H7 (cell line): ENCODE results near the gene FGFR3. TPM values are rescaled to one million over a fixed set of nuclear protein-coding genes. Genes with fewer than 3 reads are reported as not detected.

Experiments
- DNase-seq: peaks from one replicate; pipeline ENCODE4 v3.0.0; 2012
- H3K27me3 ChIP-seq: 2 replicates; pipeline ENCODE4 v1.6.0; 2011; ENCODE audit warnings: mild to moderate bottlenecking, low read length; ENCODE audit not compliant: control insufficient read depth, insufficient read depth
- H3K36me3 ChIP-seq: replicated peaks from 2 replicates; pipeline ENCODE4 v1.5.1; 2011; ENCODE audit warnings: low read length; ENCODE audit not compliant: control insufficient read depth, insufficient read depth
- H3K4me3 ChIP-seq: 2 replicates; pipeline ENCODE4 v1.5.1; 2011; ENCODE audit warnings: low read depth, mild to moderate bottlenecking, control low read depth, low read length, moderate library complexity; ENCODE audit not compliant: insufficient read depth
- total RNA-seq: library from RNA; depleted of rRNA; stranded (reverse); fragments of >200 nt; shearing (Covaris generic); gene quantifications from 2 replicates; pipeline ENCODE4 v1.2.3, GENCODE V29; 2014

The FGFR3 gene
- total RNA-seq, 1 experiment from 2014 or later, result 43.6 TPM

GRCh38 chr4:1770791-1771231, 22.3 kb upstream of the FGFR3 start:
- peak; percentile 75 for DNase-seq
- H3K36me3 ChIP-seq, result no peaks in the 10 kb centered on the region
- peaks cover 1% of the 10 kb centered on the region; the same call in 1 of the 2 replicates for H3K27me3 ChIP-seq
- H3K4me3 ChIP-seq, result no peak overlapping the region

GRCh38 chr4:1771555-1772305, 21.4 kb upstream of the FGFR3 start:
- peak; percentile 84 for DNase-seq
- no peaks in the 10 kb centered on the region for H3K36me3 ChIP-seq
- no peak overlapping the region for H3K4me3 ChIP-seq
- H3K27me3 ChIP-seq, result no peaks in the 10 kb centered on the region

- Histone ChIP-seq H3K36me3 (no peaks in the 10 kb centered on the region), H3K27me3 (no peaks in the 10 kb centered on the region), H3K4me3 (no peak overlapping the region)
- peak; percentile 76 for DNase-seq
Observed at GRCh38 chr4:1772853-1773538, 20.1 kb upstream of the FGFR3 start.

- no peak overlapping the region for H3K4me3 ChIP-seq
- DNase-seq, result no peak
- H3K36me3 ChIP-seq, result no peaks in the 10 kb centered on the region
- no peaks in the 10 kb centered on the region for H3K27me3 ChIP-seq
Observed at GRCh38 chr4:1773754-1774153, 19.3 kb upstream of the FGFR3 start.

- Histone ChIP-seq H3K36me3 (no peaks in the 10 kb centered on the region), H3K4me3 (no peak overlapping the region), H3K27me3 (no peaks in the 10 kb centered on the region)
- no peak for DNase-seq
Observed at GRCh38 chr4:1775731-1776500, 17.2 kb upstream of the FGFR3 start.

- Histone ChIP-seq H3K36me3 (no peaks in the 10 kb centered on the region), H3K27me3 (no peaks in the 10 kb centered on the region), H3K4me3 (no peak overlapping the region)
- no peak for DNase-seq
Observed at GRCh38 chr4:1776521-1777161, 16.5 kb upstream of the FGFR3 start.

- H3K27me3 ChIP-seq, result no peaks in the 10 kb centered on the region
- peak; percentile 98 for DNase-seq
- no peaks in the 10 kb centered on the region for H3K36me3 ChIP-seq
- H3K4me3 ChIP-seq, result no peak overlapping the region
Observed at GRCh38 chr4:1777822-1778641, 15.1 kb upstream of the FGFR3 start.

GRCh38 chr4:1778642-1779392, 14.3 kb upstream of the FGFR3 start:
- no peak for DNase-seq

GRCh38 chr4:1779588-1780382, 13.3 kb upstream of the FGFR3 start:
- no peak overlapping the region for H3K4me3 ChIP-seq
- peak; percentile 75 for DNase-seq
- no peaks in the 10 kb centered on the region for H3K36me3 ChIP-seq
- no peaks in the 10 kb centered on the region for H3K27me3 ChIP-seq

More at GRCh38 chr4:1778642-1779392, 14.3 kb upstream of the FGFR3 start:
- Histone ChIP-seq H3K36me3 (no peaks in the 10 kb centered on the region), H3K4me3 (no peak overlapping the region), H3K27me3 (no peaks in the 10 kb centered on the region)

GRCh38 chr4:1780435-1780834, 12.7 kb upstream of the FGFR3 start:
- Histone ChIP-seq H3K27me3 (no peaks in the 10 kb centered on the region), H3K36me3 (no peaks in the 10 kb centered on the region), H3K4me3 (no peak overlapping the region)
- DNase-seq, result no peak

- Histone ChIP-seq H3K4me3 (no peak overlapping the region), H3K27me3 (no peaks in the 10 kb centered on the region), H3K36me3 (no peaks in the 10 kb centered on the region)
- no peak for DNase-seq
Observed at GRCh38 chr4:1783015-1783414, 10.1 kb upstream of the FGFR3 start.

- Histone ChIP-seq H3K36me3 (no peaks in the 10 kb centered on the region), H3K4me3 (no peak overlapping the region), H3K27me3 (no peaks in the 10 kb centered on the region)
- no peak for DNase-seq
Observed at GRCh38 chr4:1783970-1784369, 9.1 kb upstream of the FGFR3 start.

- no peaks in the 10 kb centered on the region for H3K27me3 ChIP-seq
- no peaks in the 10 kb centered on the region for H3K36me3 ChIP-seq
- no peak for DNase-seq
- H3K4me3 ChIP-seq, result no peak overlapping the region
Observed at GRCh38 chr4:1784395-1784788, 8.7 kb upstream of the FGFR3 start.
